NB4 (cell line): ENCODE measurements around the gene MLANA.

Source experiments
- DNase-seq: peaks from one replicate; pipeline ENCODE4 v3.0.0; 2010; ENCODE audit warnings: low read depth
- H3K4me3 ChIP-seq: one replicate; pipeline ENCODE4 v1.5.1; 2011; ENCODE audit warnings: mild to moderate bottlenecking, low read depth, low read length, moderate library complexity
- CTCF ChIP-seq: IDR thresholded peaks from one replicate; pipeline ENCODE4 v1.5.1; 2012; ENCODE audit warnings: low read depth, low read length
- MAX ChIP-seq: IDR thresholded peaks from 2 replicates; pipeline ENCODE4 v1.6.1; 2011; ENCODE audit warnings: low read depth, low read length
- MYC ChIP-seq: IDR thresholded peaks from 2 replicates; pipeline ENCODE4 v1.6.1; 2011; ENCODE audit warnings: low read depth, low read length
- POLR2A ChIP-seq: IDR thresholded peaks from 2 replicates; pipeline ENCODE4 v1.6.1; 2011; ENCODE audit warnings: mild to moderate bottlenecking; ENCODE audit not compliant: insufficient read length; ENCODE audit errors: extremely low read depth

The MLANA gene

GRCh38 chr9:5890641-5891040 is at the start of gene MLANA:
Gene MLANA, plus strand, starts transcription at chr9:5890889. Its CDS starts 1,586 bp downstream, at chr9:5892475.
- no peak for DNase-seq
- TF ChIP-seq MAX = no peak
- no peak for TF ChIP-seq POLR2A
- no peak for TF ChIP-seq CTCF
- TF ChIP-seq MYC = no peak
- no peak within 1 kb of the TSS for H3K4me3 ChIP-seq

GRCh38 chr9:5841771-5842573 is 48.7 kb upstream of the MLANA start:
- DNase-seq = peak; percentile 42
- TF ChIP-seq MYC (no peak), CTCF (no peak), POLR2A (no peak), MAX (no peak)
- H3K4me3 ChIP-seq = no peak overlapping the region

- TF ChIP-seq MAX = no peak
- TF ChIP-seq POLR2A = no peak
- TF ChIP-seq MYC = no peak
- TF ChIP-seq CTCF = no peak
Measured at GRCh38 chr9:5842929-5843793, 47.5 kb upstream of the MLANA start.

GRCh38 chr9:5843794-5844471 is 46.8 kb upstream of the MLANA start:
- TF ChIP-seq MYC = no peak
- no peak for TF ChIP-seq MAX
- TF ChIP-seq POLR2A = no peak
- no peak for TF ChIP-seq CTCF
- H3K4me3 ChIP-seq = no peak overlapping the region
- no peak for DNase-seq

More at GRCh38 chr9:5842929-5843793, 47.5 kb upstream of the MLANA start:
- no peak for DNase-seq
- H3K4me3 ChIP-seq = no peak overlapping the region

GRCh38 chr9:5845157-5845531 is 45.5 kb upstream of the MLANA start:
- TF ChIP-seq POLR2A (no peak), MYC (no peak), CTCF (no peak), MAX (no peak)
- DNase-seq = no peak
- no peak overlapping the region for H3K4me3 ChIP-seq
